GM23338 (cell line): ENCODE measurements around the gene MROH2A.

Experiments
- EZH2 ChIP-seq: fragments of 200-600 bp; sonication (generic); IDR thresholded peaks from one replicate; pipeline ENCODE4 v1.8.0; 2017; ENCODE audit warnings: antibody characterized with exemption, mild to moderate bottlenecking, low read depth; ENCODE audit not compliant: unreplicated experiment
- JUNB ChIP-seq: IDR thresholded peaks from one replicate; pipeline ENCODE4 v1.6.1; 2016; ENCODE audit warnings: antibody characterized with exemption; ENCODE audit not compliant: unreplicated experiment
- NANOG ChIP-seq: IDR thresholded peaks from 2 replicates; pipeline ENCODE4 v1.6.1; 2016; ENCODE audit warnings: antibody characterized with exemption, borderline replicate concordance
- POLR2AphosphoS5 ChIP-seq: IDR thresholded peaks from 2 replicates; pipeline ENCODE4 v1.6.1; 2016; ENCODE audit warnings: antibody characterized with exemption, low read depth
- TF ChIP-seq, protein P1 (sequence below): IDR thresholded peaks from one replicate; pipeline ENCODE4 v1.6.1; 2018; ENCODE audit warnings: antibody characterized with exemption; ENCODE audit not compliant: unreplicated experiment
- TF ChIP-seq, protein P2 (sequence below), 2 experiments: fragments of 200-600 bp in 1 of 2; sonication (generic) in 1 of 2; conservative IDR thresholded peaks; 2 replicates each; pipeline versions ENCODE4 v1.5.1 to v1.6.1; 2016 to 2017; ENCODE audit warnings: antibody characterized with exemption in 2 of 2, low read depth in 2 of 2, mild to moderate bottlenecking in 2 of 2, moderate library complexity in 1 of 2

- no peak for TF ChIP-seq EZH2
- TF ChIP-seq JUNB = no peak
- TF ChIP-seq, protein P1, sequence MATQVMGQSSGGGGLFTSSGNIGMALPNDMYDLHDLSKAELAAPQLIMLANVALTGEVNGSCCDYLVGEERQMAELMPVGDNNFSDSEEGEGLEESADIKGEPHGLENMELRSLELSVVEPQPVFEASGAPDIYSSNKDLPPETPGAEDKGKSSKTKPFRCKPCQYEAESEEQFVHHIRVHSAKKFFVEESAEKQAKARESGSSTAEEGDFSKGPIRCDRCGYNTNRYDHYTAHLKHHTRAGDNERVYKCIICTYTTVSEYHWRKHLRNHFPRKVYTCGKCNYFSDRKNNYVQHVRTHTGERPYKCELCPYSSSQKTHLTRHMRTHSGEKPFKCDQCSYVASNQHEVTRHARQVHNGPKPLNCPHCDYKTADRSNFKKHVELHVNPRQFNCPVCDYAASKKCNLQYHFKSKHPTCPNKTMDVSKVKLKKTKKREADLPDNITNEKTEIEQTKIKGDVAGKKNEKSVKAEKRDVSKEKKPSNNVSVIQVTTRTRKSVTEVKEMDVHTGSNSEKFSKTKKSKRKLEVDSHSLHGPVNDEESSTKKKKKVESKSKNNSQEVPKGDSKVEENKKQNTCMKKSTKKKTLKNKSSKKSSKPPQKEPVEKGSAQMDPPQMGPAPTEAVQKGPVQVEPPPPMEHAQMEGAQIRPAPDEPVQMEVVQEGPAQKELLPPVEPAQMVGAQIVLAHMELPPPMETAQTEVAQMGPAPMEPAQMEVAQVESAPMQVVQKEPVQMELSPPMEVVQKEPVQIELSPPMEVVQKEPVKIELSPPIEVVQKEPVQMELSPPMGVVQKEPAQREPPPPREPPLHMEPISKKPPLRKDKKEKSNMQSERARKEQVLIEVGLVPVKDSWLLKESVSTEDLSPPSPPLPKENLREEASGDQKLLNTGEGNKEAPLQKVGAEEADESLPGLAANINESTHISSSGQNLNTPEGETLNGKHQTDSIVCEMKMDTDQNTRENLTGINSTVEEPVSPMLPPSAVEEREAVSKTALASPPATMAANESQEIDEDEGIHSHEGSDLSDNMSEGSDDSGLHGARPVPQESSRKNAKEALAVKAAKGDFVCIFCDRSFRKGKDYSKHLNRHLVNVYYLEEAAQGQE = no peak
- TF ChIP-seq, protein P2, sequence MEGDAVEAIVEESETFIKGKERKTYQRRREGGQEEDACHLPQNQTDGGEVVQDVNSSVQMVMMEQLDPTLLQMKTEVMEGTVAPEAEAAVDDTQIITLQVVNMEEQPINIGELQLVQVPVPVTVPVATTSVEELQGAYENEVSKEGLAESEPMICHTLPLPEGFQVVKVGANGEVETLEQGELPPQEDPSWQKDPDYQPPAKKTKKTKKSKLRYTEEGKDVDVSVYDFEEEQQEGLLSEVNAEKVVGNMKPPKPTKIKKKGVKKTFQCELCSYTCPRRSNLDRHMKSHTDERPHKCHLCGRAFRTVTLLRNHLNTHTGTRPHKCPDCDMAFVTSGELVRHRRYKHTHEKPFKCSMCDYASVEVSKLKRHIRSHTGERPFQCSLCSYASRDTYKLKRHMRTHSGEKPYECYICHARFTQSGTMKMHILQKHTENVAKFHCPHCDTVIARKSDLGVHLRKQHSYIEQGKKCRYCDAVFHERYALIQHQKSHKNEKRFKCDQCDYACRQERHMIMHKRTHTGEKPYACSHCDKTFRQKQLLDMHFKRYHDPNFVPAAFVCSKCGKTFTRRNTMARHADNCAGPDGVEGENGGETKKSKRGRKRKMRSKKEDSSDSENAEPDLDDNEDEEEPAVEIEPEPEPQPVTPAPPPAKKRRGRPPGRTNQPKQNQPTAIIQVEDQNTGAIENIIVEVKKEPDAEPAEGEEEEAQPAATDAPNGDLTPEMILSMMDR (conservative IDR thresholded peaks at IDR 0.05; ENCODE audit: low read depth in 2 of 2) = no peak
- no peak for TF ChIP-seq POLR2AphosphoS5
- TF ChIP-seq NANOG = no peak
Observed at GRCh38 chr2:233760043-233760442, 18.1 kb upstream of the MROH2A start, which contains the start of gene UGT1A1.
